Left forelimb (tissue), 1 donor: Measurements from ENCODE around the gene GNAI2.

Experiments used
- DNase-seq: peaks from one replicate; pipeline ENCODE4 v3.0.0-alpha.2; 2018; ENCODE audit warnings: low spot score

Gene GNAI2

GRCh38 chr3:50235716-50236483, at the start of gene GNAI2:
Gene GNAI2 (plus strand): TSS chr3:50236204. CDS start chr3:50236336, 132 bp downstream.
- DNase-seq, result peak; percentile 99

- no peak for DNase-seq
Measured at GRCh38 chr3:50187750-50188149, 48.3 kb upstream of the GNAI2 start.

- DNase-seq, result peak; percentile 82
Measured at GRCh38 chr3:50189274-50189673, 46.7 kb upstream of the GNAI2 start.

- no peak for DNase-seq
Measured at GRCh38 chr3:50189989-50190388, 46.0 kb upstream of the GNAI2 start.

GRCh38 chr3:50190936-50191660, 44.9 kb upstream of the GNAI2 start, which contains the start of gene GNAT1:
Gene GNAT1 (plus strand): TSS chr3:50191610. CDS start chr3:50191726, 116 bp downstream.
- DNase-seq, result no peak

GRCh38 chr3:50192124-50192523, 43.9 kb upstream of the GNAI2 start:
- DNase-seq, result no peak

- peak; percentile 84 for DNase-seq
Measured at GRCh38 chr3:50192689-50193141, 43.3 kb upstream of the GNAI2 start.

GRCh38 chr3:50193286-50193685, 42.7 kb upstream of the GNAI2 start:
- no peak for DNase-seq

- no peak for DNase-seq
Measured at GRCh38 chr3:50193746-50194127, 42.3 kb upstream of the GNAI2 start.

GRCh38 chr3:50194128-50194902, 41.7 kb upstream of the GNAI2 start:
- peak; percentile 83 for DNase-seq

GRCh38 chr3:50194903-50195500, 41.0 kb upstream of the GNAI2 start:
- no peak for DNase-seq

- DNase-seq, result no peak
Measured at GRCh38 chr3:50195501-50196252, 40.3 kb upstream of the GNAI2 start.

- DNase-seq, result no peak
Measured at GRCh38 chr3:50196253-50196801, 39.7 kb upstream of the GNAI2 start.

GRCh38 chr3:50201573-50202315, 34.3 kb upstream of the GNAI2 start:
- no peak for DNase-seq

- no peak for DNase-seq
Measured at GRCh38 chr3:50202353-50203112, 33.5 kb upstream of the GNAI2 start.

GRCh38 chr3:50203113-50203808, 32.7 kb upstream of the GNAI2 start:
- DNase-seq, result no peak

- DNase-seq, result no peak
Measured at GRCh38 chr3:50203809-50204803, 31.9 kb upstream of the GNAI2 start.
